Cardiac fibroblast (primary cell): ENCODE measurements around the gene PGM1.
A peak's percentile ranks its signal among the peaks of the same experiment; 100 is the strongest.
"Not testable (repeated sequence)": the region's sequence is repeated elsewhere in the genome, so short reads cannot be mapped to it uniquely, and the experiment has no call there.

Experiments
- DNase-seq, 2 donors: peaks; one replicate each; pipeline versions ENCODE4 v3.0.0 to v3.0.0-alpha.2; 2010; ENCODE audit warnings: low read depth in 2 of 2
- H3K4me3 ChIP-seq, 2 donors: replicated peaks in 1 of 2; 1 replicate in 1 of 2; 2 replicates in 1 of 2; pipeline ENCODE4 v1.5.1; 2011; ENCODE audit warnings: low read depth in 2 of 2, low read length in 2 of 2, mild to moderate bottlenecking in 2 of 2, moderate library complexity in 1 of 2
- CTCF ChIP-seq: IDR thresholded peaks from one replicate; pipeline ENCODE4 v1.5.1; 2011; ENCODE audit warnings: low read depth, mild to moderate bottlenecking, low read length, inconsistent platforms

PGM1 gene

DNA sequence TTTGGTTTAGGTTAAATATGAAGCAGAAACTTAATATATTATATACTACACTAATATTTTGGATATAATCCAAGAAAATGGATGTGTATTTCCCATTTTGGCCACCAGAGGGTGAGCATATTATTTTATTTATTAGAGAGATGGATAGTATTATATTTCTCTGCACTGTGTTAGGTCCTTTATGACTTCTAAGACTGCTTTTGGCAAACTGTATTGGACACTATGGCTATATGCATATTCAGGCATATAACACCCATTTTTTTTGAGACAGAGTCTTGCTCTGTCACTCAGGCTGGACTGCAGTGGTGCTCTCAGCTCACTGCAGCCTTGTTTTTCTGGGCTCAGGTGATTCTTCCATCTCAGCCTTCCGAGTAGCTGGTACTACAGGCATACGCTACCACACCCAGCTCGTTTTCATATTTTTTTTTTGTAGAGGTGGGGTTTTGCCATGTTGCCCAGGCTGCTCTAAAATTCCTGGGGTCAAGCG, 17.8 kb upstream of the PGM1 start:
- peak; percentile 48 to 58 for DNase-seq
- peak; percentile 59 for TF ChIP-seq CTCF
- H3K4me3 ChIP-seq = no peak overlapping the region

GRCh38 chr1:63586326-63586725, 6.9 kb upstream of the PGM1 start:
- not testable (repeated sequence) for H3K4me3 ChIP-seq, DNase-seq

DNA sequence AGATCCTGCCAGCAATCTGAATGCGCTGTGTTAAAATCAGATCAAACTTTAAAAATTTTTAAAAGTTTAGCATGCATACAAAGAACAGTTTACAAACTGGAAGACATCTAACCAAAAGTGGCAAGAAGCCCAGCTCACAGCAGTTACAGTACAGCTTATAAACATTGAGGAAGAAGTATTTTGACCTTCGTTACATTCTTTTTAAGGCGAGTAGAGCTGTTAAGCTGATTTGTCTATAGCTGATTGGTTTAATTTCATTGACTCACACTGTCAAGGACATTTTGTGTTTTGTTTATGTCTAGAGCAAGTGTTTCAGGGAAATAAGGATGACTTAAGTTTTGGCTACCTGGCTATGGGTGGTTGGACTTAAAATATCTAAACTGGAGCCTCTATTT, 3.0 kb upstream of the PGM1 start:
- H3K4me3 ChIP-seq = no peak overlapping the region
- DNase-seq = peak; percentile 19 to 52
- no peak for TF ChIP-seq CTCF

DNA sequence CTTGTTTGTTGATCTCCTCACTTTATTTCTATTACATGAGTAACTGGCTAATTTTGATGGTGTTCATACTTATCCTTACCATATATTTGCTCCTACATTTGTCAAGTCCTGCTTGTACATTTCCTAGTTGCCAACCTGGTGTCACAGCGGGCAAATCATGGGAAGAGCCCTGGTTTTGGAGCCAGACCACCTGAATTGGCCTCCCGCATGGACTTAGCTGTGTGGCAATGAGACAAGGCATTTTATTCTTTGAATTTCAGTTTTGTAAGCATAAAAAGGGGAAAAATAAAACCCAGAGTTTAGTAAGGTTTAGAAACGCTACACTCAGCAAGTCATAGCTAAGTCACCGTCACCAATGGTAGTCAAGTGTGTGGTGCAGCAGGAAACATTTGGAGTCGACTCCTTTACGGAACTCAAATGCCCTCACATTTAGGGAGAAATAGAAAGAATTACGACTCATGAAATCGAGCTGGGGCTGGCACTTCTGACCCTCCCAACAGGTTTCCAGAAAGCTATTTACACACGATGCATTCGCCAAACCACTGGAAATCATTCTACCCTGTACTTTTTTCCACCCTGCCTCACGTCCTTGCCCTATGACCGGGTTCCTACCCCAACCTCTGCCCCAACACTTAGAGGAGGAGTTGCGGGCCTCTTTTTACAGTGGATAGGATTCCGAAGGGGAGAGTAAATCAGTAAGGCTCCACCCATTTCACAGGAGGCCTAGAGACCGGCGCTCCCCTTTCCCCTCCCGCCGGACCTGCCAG, 492 bp upstream of the PGM1 start:
- TF ChIP-seq CTCF = no peak
- peak overlapping the region; percentile 81 to 89 for H3K4me3 ChIP-seq
- no peak for DNase-seq

- no peak for TF ChIP-seq CTCF
- H3K4me3 ChIP-seq = peak overlapping the region; percentile 81 to 89
- peak; percentile 60 to 75 for DNase-seq
Observed at GRCh38 chr1:63593886-63594605, 835 bp downstream of the PGM1 start.

GRCh38 chr1:63595435-63595834, 2.2 kb downstream of the PGM1 start:
- no peak for TF ChIP-seq CTCF
- DNase-seq = no peak

GRCh38 chr1:63599799-63600198, 6.6 kb downstream of the PGM1 start:
- TF ChIP-seq CTCF = no peak
- no peak overlapping the region for H3K4me3 ChIP-seq
- DNase-seq = no peak

More at GRCh38 chr1:63595435-63595834, 2.2 kb downstream of the PGM1 start:
- no peak overlapping the region for H3K4me3 ChIP-seq
